Activated CD4-positive, alpha-beta T cell treated with anti-CD3 and anti-CD28 coated beads, Interleukin-2, amount 50 U/mL, for 16 hours (primary cell): ENCODE data around the gene IQCK.

Experiments used
- DNase-seq: peaks from one replicate; pipeline ENCODE4 v3.0.0-alpha.2; 2020

The IQCK gene

DNA sequence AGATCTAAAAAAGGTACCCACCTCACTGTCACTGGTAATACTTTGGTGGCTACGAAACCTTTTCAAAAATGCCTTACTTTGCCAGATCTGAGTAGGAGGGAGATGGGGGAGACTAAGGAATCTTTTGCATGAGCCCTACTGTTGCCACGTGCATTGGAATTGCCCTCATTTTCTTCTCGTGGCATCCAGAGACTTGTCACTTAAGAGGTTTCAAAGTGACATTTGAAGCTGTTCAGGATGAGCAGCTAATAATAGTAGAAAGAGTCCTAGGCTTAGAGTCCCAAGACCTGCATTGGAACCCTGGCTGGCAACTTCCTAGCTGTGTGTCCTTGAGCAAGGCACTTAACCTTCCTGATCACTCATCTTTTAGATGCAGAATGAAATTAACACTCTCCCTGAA lies 123.1 kb downstream of the IQCK start:
- no peak for DNase-seq

DNA sequence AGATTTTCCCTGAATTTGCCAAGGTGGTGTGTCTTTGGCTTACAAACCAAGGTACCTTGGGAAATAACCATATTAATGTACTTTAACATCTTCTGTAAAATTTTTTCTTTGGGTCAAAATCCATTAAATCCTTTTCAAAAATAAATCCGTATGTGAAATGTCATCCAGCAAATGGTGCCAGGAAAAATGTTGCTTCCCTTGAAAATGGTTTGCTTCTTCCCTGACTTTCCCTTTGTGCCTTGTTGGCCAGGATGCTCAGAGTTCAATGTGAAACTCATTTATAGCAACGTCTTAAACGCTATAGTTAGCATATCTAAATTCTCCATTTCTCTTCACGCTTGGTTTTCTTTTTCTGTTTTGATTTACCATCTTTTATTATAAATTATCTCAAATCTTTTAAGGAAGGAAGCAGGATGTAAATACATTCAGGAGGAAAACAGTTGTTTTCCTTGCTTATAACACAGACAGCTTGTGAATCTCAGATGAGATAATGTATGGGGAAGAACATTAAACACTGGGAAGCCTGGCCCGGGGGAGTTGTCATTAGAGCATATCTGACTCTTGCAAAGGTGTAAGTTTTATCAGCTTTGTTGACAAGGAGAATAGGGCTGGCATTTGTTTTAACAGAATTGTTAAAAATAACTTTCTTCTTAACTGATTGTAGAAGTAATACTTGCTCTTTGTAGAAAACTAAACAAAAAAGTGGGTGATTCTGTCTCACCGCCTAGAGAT lies 124.5 kb downstream of the IQCK start:
- DNase-seq = no peak

DNA sequence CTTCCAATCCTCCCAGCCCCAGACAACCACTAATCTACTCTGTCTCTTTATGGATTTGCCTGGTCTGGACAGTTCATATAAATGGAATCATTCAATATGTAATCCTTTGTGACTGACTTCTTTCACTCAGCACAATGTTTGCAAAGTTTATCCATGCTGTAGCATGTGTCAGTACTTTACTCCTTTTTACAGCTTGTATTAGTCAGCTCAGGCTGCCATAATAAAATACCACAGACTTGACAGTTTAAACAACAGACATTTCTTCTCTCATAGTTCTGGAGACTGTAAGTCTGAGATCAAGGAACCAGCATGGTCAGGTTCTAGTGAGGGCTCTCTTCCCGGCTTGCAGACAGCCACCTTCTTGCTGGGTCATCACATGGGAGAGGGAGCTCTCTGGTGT lies 125.3 kb downstream of the IQCK start:
- no peak for DNase-seq

DNA sequence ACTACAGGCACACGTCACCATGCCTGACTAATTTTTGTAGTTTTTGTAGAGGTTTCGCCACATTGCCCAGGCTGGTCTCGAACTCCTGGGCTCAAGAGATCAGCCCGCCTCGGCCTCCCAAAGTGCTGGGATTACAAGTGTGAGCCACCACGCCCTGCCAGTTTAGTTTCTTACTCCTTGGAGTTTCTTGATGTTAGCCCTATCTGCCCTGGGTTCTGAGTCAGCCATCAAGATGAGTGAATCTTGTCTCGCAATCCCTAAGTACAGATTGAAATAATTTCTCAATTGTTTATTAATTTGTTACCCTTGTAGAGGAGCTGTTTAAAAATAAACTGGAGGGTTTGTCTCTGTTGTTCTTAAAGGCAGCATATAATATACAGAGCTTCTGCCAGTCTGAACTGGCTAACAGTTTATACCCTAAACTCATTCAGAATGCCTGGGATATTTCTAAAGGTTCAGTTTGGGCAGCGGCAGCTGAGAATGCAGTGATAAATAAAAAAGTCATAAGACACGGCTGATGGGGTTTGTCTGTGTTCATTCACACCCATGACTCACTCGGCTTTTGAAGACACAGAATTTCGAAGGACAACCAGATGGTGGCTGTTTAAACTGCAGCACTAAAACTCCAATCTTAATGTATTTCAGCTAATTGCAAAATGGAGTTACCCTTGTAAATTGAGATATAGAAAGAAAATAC lies 127.0 kb downstream of the IQCK start:
- no peak for DNase-seq

DNA sequence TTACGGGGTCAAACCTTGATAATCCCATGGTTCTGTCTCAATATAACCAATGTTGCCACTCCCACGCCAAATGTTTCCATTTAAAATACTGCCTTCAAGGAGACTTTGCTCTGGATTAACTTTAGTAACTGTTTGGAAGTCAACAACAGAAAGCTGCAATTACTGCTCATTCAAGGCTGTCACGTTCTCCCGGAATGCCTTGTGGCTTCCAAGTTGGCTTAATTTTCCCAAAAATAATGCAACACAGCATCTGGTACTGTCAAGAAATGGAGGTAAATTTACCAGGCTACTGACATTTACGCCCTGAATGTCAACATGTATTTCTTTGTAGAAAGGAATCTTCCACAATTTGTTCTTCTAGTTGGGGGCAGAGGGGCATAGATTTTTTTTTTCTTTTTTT lies 128.4 kb downstream of the IQCK start:
- DNase-seq = no peak

DNA sequence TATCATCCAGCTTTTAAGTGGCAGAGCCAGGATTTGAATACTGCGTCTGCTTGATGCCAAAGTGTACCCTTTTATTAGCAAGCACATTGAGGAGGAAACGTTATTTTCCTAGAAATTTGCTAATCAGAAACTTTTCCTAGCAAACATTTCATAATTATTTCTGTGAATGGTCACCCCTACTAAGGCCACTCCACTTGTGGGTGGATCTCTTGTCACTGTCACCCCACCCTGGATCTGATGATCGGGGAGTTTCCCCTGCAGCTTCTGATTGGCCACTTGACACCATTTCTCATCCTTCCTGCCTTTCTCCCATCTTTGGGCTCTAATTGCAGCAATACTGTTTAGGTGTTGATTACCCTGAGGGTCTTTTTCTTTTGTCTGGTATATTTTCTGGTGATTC lies 130.7 kb downstream of the IQCK start:
- DNase-seq = no peak

DNA sequence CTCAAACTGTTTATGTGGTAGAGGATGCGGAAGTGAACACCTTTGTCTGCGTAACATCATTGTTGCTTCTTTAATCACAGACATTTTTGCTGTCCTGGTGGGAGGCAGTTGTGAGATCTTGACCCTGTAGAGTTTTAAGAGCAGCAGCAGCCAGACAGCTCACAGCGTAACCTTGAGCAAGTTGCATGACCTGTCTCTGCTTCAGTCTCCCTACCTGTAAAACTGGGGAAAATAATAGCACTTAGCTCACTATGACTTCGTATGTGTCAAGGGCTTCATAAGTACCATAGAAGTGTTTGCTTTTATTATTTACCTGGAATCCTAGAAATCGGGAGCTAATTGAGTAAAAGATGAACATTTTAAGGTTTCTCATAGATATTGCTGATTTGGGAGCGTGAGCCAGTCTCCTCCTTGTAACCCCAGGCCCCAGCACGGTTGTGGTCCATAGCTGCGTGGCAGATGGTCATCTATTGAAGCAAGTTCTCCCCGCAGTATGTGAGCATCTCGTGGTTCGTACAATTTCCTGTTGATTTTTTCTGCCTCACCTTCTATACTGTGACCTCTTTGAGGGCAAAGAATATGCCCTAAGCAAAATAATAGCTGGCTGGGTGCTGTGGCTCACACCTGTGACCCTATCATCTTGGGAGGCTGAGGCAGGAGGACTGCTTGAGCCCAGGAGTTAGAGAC lies 132.2 kb downstream of the IQCK start:
- DNase-seq = no peak

DNA sequence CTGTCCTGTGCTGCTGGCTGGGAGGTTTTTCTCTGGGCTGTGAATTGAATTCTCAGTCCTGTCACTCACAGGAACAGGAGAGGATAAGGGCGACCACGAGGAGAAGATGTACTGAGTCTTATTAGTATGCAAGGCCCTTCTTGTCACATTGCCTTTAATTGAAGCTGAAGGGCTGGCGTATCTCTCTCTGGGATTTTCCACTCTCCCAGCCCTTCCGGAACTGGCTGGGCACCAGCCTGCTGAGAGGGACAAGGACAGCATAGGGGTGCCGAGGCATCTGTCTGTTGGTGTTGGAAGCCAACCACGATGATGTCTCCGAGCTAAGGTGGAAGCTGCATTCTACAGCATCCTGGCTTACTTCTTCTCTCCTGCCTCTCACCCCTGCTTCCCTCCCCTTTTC lies 133.4 kb downstream of the IQCK start:
- DNase-seq = no peak

DNA sequence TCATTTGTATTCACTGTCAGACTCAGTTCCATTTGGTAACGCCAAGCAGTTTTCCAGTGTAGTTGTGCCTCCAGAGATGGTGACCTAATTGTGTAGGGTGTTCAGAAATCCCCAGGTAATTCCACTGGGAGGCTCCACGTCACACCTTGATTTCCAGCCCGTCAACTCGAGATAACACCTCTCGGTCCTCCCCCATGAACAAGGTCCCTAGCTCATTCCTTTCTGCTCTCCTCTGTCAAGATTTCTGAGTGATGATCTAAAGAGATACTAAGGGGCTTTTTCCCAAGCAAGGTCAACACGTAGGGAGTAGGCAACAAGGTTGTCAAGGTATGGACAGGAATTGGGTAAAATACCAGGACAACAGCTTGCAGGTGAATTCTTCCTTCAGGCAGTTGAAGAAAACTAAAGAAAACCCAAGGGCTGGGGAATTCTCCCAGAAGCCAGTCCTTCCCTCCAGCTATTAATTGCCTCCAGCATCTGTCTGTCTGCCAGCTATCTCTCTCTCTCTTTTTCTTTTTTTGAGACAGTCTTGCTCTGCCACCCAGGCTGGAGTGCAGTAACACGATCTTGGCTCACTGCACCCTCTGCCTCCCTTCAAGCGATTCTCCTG lies 135.2 kb downstream of the IQCK start:
- DNase-seq = no peak

DNA sequence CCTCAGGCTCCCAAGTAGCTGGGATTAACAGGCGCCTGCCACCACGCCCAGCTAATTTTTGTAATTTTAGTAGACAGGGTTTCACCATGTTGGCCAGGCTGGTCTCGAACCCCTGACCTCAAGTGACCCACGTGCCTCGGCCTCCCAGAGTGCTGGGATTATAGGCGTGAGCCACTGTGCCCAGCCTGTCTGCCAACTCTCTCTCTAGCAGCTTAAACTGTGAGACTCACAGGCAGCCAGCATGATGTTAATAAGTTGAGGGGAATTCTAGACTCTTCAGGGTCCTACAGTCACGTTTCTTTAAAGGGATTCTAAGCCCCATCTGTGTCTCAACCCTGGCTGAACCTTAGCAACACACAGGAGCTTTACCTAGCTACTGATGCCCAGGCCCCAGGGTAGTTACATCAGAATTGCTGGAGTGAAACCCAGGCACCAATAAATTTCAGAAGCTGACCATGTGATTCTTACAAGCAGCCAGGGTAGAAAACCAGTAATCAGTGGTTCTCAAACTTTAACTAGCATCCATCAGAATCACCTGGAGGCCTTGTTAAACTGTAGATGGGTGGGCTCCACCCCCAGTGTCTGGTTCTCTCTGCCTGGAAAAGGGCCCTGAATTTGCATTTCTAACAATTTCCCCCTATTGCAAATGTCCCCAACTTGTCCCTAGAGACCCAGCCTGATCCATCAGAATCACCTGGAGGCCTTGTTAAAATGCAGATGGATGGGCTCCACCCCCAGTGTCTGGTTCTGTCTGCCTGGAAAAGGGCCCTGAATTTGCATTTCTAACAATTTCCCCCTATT lies 135.9 kb downstream of the IQCK start:
- no peak for DNase-seq

DNA sequence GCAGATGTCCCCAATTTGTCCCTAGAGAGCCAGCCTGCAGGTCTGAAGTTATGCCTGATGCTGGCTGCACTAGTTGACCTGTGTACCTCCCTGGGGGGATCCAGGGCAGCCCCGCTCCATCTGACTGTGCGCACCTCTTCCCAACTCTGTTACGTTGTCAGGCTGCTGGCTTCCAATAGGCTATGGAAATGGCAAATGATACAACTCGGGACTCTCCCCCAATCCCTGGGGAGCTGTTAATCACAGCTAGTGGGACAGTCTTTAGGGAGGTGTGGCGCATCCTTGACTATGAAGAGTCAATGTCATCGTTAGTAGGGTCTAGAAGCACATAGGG lies 136.4 kb downstream of the IQCK start:
- DNase-seq = no peak

DNA sequence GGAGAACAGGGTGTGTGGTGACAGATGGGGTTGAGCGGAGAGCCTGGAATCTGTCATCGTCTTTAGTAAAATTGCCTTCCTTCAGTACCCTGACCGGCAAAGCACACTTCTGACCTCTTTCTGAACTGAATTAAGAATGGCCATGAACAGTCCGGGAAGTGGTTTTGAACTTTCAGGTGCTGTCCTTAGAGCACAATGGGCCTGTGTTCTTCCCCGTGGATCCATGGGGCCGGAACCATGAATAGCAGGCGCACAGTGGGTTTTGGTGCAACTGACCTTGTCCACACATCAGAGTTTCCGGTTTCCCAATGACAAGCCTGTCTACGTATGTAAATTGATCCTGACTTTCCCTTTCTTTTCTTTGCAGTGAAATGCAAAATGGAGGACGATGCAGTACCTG lies 138.0 kb downstream of the IQCK start:
- no peak for DNase-seq

DNA sequence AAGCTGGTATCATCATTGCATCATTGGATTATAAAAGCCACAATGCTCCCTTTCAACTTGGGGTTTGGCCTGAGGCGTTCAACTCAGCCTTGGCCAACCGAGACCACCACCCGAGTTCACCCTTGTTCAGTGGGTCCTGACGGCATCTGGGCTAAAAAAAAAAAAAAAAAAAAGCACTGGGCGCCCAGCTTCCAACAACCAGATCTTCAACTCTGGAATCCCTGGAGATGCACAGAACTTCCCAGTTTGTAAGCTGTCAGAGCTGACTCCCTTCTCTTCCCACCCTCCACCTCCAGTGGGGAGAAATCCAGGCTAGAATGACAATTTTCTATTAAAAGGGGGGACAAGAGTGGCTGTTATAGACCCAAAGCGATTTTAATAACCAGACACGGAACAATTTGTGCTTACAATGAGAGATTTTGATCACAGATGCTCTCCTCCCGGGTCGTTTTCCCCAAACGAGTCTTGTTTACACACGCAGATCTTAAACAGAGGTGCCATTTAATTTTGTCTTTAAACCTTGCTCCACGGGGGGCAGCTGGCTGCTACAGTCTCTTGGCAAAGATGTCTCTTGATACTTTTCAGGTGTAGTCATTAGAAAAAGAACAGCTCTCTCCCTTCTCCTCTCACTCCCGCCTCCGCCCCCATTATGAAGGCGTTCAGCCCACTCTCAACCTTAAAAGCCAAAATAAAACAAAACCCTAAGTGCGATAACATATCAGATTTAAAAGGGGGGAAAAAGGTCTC lies 139.7 kb downstream of the IQCK start:
- no peak for DNase-seq

DNA sequence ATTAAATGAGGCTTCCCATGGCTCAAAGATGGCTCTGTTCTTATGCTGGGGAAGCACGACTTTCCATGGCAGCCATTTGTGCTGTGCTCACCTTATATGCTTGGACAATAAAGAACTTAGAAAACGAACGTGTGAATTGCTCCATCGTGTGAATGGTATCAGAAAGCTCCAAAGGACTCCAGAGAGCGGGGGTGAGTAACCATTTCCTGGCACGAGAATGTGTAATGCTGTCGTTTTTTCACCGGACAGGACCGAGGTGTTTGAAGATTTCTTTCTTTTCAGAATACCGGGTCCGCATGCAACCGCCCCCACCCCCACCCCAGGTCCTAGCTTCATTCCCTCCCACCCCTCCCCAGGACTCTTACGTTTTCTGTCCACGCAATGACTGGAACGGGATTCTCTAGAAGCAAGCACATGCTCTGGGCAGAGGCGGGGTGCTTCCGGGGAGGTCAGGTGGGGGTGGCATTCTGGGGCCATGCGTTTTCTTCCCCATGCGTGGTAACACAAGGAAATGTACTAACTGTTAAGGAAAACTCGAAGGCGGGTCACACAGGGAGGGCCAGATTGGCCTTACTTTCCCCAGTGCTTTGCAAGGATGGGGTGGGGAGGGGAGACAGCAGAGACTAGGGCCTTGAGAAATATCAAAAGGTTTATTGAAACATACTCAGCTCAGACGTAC lies 140.4 kb downstream of the IQCK start:
- DNase-seq = no peak

DNA sequence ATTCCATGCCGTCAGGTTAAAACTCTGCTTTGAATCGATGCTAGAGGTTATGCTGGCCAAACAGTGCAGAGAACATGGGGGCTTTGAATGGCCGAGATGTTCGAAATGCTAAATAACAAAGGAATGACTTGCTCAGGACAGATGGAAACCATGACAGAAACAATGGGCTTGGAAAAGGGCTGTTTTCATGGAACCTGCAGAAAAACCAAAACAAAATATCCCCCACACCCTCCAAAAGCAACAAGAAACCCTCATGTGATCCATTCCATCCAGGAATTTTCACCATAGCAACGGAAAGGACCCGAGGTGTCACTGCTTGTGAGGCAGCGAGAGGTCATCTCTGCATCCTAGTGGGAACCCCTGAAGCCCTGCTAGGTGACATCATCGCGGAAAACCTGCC lies 141.1 kb downstream of the IQCK start:
- no peak for DNase-seq

DNA sequence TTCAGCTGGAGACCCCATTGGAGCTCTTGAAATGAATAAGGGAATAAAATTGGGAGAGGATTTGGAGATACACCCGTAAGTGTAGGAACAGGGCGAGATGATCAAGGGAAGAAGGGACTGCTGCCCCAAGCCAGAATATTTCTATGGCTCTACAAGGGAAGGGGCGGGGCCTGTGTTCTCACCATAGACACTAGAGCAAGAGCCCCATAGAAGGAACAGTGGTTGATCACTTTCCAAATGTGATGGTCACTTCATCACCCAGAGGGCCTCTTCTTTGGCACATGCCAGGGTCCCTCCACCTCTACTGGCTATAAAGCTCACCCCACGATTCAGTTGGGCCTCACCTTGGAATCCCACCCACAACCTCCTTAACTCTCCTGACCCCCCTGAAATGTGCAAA lies 141.5 kb downstream of the IQCK start:
- DNase-seq = no peak

DNA sequence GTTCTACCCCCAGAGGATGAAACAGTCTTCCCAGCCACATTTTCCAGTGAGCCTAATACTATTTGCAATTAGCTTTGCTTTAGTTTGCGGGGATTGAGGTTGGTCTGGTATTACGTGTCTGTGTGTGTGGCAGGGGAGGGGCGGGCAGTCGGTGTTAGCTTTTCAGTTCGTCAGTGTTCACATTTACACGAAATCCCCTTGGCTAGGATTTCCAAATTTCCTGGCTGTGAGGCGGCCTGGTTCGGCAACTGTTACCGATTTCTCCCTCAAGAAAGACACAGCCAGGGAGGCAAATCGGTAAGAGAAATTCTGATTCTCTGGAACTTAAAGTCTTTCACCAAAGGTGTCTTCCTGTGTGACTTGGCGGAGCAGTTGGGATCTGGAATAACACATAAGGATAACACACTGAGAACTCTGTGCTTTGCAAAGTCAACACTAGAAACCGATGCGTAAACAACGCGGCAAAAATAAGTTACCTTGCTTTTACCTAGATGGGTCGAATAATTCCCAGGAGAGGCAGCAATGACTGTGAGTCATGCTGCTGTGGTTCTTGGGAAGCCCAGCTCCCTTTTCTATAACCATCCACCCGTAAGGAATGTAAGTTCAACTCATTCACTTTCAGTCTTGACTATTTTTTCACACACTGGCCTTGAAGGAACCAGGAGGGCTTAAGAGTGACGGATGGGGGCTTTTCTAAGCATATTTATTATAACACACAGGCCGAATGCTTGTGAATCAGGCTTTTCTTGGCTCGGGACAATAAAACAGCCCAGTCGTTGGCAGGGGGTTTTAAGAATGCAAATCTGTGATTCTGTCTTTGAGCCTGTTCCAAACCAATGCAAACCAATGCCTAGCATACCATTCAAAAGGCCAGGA lies 142.3 kb downstream of the IQCK start:
- DNase-seq = no peak

DNA sequence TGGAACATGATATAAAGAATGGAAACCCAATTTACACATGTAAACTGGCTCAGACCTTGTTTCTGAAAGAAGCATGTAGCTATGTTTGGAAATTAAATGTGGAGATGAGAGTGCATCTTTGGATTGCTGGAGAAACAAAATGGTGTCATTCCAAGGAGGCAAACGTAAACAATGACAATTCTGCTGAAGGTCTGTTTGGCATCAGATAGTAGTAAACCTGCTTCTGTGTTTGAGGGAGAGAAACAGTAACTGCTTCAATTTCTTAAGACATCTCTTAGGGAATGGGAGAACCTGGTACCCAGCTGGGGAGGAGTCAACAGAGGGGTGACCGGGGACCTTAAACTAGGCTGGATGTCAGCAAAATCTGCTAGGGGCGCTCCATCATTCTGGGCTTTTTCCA lies 143.1 kb downstream of the IQCK start:
- DNase-seq = no peak

DNA sequence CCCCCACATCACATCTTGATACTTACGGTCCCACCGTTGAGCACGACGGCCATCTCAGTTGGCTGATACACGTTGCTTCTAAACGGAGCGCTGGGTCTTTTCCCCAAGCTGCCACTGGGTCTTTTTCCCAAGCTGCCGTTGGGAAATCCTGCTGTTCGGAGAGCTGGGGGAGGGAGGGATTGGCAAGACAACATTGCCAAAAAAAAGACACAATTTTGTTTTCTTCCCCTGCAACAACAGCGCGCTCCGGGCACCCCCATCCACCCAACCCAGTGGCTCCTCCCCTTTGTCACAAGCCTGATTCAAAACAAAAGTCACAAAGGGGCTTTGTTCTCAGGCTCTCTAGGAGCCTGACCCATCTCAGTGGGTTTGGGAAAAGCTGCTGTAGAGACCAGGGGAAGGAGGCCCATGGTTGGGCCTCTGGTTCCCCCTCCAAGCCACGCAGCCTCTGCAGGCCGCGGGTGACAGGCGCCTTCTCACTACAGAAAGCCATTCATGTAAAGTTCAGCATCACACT lies 143.8 kb downstream of the IQCK start:
- no peak for DNase-seq

DNA sequence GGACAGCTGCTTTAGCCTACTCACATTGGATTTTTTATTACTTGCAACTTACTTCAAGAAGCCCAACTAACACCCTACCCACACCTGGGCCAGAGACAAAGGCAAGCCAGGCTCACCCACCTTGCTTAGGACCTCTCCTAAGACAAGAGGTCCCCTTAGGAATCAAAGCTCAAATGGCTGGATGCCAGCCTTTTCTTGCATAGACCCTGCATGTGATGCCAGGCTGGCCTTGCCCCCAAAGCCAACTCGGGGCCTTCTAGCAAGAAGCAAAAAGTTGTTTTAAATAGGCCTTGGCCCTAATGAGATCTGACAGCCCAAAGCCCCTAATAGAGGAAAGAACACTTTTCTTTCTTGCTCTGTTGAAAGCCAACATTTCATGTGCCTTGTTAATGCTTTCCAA lies 145.9 kb downstream of the IQCK start:
- no peak for DNase-seq

DNA sequence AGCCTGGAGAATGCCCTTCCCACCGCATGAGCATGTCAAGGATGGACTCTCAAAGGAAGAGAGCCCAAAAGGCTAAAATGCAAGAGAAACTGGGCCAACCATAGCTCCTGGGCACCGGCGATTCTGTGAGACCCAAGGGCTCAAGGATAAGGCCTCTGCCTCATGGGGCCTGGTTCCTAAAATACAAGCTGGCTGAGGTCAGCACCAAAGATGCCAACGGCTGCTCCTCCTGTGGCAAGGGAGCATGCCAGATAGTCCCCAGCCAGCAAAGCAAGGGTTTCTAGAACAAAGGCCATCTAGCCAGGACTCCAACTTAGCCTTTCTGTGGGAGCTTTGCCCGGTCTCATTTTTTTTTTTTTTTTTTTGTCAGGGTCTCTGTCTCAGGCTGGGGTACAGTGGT lies 146.5 kb downstream of the IQCK start:
- no peak for DNase-seq
